LoVo (cell line): ENCODE results near the gene SLC7A14.

Experiments used
- DNase-seq: peaks from one replicate; pipeline ENCODE4 v3.0.0-alpha.2; 2016; ENCODE audit warnings: low spot score

SLC7A14 gene

DNA sequence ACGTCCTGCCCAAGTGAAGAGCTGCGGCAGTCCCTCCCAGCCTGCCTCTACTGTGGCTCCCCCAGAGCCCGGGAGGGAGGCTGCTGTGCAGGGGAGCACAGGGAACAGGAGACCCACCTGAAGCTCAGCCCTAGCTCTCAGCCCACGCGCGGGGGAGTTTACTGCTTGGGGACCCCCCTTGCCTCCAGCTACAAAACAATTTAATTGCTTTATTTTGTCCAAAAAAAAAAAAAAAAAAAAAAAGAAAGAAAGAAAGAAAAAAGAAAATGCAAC, 89.1 kb downstream of the SLC7A14 start:
- DNase-seq, result no peak

GRCh38 chr3:170496026-170496867, 89.6 kb downstream of the SLC7A14 start:
- no peak for DNase-seq

- no peak for DNase-seq
Observed at GRCh38 chr3:170494766-170495165, 91.1 kb downstream of the SLC7A14 start.

DNA sequence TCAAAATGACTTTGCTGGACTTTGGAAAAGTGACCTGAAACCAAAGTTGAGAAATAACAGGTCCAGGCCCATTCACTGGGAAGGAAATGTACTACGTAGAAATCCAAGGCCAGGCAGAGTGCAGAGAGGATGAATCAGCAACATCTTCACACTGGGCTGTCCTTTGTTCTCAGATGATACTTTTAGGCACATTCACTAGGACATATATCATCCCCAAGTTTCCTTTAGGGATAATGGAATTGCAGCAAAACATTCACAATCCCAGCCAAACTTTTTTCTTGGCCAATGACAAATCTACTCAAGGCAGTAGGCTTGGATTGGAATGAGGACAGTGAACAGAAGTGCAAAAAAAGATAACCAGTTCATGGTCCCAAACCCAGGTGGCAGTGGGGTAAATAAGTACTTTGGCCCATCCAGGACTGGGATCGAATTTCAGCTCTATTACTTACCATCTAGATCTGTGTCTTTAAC, 92.1 kb downstream of the SLC7A14 start:
- no peak for DNase-seq

GRCh38 chr3:170491901-170492300, 94.0 kb downstream of the SLC7A14 start:
- DNase-seq, result no peak

DNA sequence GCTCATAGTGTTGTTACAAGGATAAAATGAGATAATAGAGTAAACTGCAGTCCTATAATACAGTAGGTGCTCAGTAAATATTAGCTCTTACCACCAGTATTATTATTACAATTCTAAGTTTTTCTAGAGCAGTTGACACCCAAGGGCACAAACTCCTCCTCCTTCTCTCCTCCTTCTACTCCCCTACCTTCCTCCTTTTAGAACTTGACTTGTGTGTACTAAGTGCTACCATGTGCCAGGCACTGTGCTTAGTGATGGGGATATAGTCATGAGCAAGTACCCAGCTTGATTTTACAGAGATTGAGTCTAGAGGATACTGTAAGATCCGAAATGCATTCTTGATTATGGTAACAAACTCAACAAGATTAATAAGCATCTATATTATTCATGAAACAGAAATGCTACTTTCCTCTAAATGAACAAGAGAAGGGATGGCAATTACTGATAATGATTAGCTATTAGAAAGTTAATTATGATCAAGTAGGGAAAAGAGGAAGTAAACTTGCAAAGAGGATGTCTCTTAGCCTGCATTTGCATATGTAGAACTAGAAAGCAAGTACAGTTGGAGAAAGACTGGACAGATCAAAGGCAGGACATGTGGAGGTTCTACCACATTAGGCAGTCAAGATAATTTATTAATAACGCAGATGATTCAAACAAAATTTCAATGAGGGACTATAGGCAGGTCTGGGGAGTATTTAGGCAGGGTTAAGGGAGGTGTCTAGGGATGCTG, 94.9 kb downstream of the SLC7A14 start:
- DNase-seq, result no peak

DNA sequence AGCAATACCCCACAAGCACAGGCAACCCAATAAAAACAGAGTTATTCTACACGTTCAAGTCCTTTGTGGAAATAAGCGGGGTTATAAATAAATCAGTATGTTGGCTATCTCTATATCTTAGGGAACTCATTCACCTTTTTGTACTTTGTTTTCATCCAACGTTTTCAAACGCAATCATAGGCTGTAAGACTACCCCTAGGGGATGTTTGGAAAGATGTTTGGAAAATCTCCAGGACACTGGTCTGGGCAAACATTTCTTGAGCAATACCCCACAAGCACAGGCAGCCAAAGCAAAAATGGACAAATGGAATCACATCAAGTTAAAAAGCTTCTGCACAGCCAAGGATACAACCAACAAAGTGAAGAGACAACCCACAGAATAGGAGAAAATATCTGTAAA, 97.1 kb downstream of the SLC7A14 start:
- no peak for DNase-seq

- no peak for DNase-seq
Observed at GRCh38 chr3:170487031-170487430, 98.8 kb downstream of the SLC7A14 start.

DNA sequence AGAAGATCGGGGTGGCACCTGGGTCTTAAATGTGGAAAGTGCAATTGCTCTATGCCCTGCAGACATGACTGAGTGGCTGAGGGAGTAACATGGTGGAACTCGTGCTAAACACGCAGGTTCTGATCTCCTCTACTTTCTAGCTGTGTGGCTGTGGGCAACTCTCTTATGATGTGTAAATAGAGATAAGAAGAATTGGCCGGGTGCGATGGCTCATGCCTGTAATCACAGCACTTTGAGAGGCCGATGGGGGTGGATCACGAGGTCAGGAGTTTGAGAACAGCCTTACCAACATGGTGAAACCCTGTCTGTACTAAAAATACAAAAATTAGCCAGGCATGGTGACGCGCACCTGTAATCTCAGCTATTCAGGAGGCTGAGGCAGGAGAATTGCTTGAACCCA, 99.5 kb downstream of the SLC7A14 start:
- no peak for DNase-seq

GRCh38 chr3:170485696-170486095, 100.2 kb downstream of the SLC7A14 start:
- no peak for DNase-seq

DNA sequence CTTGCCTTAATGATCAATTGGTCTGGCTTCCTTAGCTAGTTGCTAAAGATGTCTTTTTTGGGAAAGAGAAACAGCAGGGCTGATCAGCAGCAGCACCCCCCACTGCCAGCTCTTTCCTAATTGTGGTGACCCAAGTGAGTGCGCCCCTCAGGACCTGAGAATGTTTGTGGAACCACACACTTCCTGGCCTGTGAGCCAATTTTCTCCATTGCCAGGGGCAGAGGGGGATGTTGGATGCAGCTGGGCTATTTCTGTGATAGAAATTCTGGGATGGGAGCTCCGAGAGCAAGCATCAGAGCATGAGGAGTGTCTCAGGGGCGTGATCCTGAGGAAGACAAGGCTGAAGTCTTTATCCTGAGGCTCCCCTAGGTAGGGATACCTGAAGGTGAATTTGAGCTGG, 100.6 kb downstream of the SLC7A14 start:
- no peak for DNase-seq

DNA sequence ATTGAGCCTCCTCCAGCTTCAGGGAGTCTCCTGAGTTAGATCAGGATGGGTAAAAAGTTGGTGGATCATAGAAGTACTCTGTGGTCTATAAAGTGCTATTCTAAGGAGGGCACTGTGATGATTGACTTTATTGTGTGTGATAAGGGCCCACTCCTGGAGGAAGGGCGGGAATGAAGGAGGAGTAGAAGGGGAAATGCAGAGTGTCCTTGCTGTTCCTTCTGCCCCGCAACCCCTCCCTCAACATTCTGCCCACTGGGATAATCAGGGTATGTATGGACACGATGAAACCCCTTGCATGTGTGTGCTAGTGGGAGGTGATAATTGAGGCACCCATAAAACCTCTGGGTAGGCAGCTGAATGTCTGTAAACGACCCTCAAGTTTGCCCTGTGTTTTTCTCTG, 101.0 kb downstream of the SLC7A14 start:
- DNase-seq, result no peak

DNA sequence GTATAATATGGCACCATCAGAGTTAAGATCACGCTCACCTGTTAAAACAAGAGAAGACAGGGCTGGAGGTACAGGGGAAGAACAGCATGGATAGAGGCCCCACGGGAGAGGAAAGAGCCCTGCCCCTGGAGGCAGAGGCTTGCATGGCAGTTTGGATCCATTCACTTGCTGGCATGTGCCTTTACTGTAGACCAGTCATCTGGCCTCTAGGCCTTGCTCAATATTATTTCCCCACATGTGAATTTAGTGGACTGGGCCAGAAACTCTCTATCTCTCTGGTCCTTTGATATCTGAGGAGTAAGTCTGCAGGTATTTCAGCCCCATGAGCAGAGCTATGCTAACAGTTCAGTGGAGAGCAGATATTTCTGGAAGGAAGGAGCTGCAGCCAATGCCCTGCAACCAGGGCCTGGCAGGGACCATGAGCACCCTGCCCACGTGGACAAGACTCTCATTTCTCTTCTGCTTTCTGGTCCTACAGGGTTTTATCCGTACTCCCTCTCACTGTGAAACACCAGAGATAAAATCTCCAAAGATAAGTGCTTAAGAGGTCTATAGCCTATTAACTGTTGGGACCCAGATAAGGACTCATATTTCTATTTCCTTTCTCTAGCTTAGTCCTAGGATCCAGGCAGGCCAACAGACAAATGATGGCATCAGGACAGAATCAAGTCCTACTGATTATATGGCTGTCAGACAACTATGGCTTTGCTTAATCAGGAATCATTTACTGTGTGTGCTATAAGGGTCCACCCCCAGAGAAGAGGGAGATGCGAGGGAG, 102.2 kb downstream of the SLC7A14 start:
- DNase-seq, result no peak

DNA sequence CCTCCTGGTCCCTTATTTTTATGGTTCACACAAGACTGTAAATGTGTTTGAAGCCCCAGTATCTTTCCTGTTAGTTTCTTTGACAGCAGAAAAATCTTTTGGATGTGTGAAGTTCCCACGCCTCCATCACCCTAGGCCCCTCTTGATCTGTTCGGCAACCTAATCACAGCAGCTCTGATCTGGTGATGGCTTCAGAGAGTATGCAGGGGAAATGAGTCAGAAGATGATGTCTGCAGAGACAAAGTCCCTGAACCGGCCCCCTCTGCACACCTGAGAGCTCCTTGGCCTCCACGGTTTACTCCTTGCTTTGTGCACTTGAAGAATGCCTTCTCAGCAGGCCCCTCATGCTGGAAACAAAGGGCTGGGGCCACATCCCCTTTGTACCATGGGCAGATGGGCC, 103.7 kb downstream of the SLC7A14 start:
- no peak for DNase-seq

DNA sequence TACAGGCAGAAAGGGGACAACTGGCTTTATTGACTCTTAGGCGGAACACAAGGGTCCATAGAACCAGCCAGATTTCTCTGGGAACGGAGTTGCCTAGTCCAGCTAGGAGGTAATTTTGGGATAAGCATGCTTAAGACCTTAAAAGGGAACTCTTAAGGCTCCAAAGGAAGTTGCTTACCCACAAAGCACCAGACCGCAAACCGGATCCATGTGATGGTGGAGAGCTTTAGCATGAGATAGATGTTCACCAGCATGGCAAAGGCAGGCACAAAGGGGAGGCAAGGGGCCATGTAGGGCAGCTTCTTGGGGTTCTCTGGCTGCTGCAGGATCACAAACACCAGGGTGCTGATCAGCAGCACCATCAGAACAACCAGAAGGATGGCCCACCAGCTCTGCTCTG, 105.8 kb downstream of the SLC7A14 start:
- no peak for DNase-seq

GRCh38 chr3:170477395-170477794, 108.5 kb downstream of the SLC7A14 start:
- no peak for DNase-seq

DNA sequence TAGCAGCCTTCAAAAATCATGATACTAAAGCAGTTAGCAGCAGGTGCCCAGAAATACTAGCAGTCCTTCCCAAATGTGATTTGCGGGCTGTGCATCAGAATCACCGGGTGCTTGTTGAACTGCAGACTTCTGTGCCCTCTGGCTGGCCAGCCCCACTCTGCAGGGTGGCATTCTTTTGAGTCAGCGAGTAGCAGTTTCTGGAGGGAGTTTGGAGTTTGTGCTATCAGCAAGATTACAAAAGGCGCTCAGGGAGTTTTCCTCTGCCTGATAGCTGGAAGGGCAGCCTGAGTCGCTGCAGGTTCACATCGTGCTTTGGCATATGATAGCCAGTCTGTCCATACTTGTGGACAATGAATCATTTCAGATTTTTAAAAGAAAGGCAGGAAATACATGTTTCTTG, 109.6 kb downstream of the SLC7A14 start:
- DNase-seq, result no peak

DNA sequence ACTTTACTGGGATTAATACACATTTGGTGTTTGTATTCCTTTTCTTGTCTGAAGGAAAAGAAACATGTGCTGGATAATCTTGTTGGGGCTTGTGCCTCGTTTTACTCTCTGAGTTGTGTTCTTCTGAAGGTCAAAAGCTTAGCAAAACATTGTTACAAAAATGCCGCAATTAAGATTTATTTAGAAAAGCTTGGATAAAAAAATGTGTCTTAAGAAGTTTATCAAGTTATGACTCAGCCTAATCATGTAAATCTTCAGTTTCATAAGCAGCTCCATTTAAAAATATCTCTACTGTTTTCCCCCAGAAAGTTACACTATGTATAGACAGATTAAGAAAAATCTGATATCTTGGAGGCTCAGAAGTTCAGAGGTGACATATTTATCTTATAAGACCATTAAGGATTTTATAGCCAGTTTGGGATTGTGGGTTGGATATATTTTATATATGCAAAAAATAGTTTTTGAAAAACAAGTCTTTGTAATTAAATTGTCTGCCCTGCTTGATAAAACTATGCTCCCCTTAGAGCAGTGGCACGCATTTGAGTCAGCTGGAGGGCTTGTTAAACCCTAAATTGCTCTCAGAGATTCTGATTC, 110.7 kb downstream of the SLC7A14 start:
- no peak for DNase-seq

- no peak for DNase-seq
Observed at GRCh38 chr3:170473358-170473757, 112.5 kb downstream of the SLC7A14 start.

GRCh38 chr3:170471149-170471548, 114.7 kb downstream of the SLC7A14 start:
- no peak for DNase-seq

GRCh38 chr3:170470063-170471016, 115.5 kb downstream of the SLC7A14 start:
- no peak for DNase-seq
